ENCODE data around the gene TXNDC11.

TXNDC11 gene

GRCh38 chr16:11748404-11749254 lies 6.0 kb upstream of the TXNDC11 start:
- DNase-seq: no peak

GRCh38 chr16:11747949-11748403 lies 5.3 kb upstream of the TXNDC11 start:
- no peak for DNase-seq

- no peak for DNase-seq
These were observed 1.4 kb upstream of the TXNDC11 start for GRCh38 chr16:11744075-11744470.

- no peak for DNase-seq
These were observed 834 bp upstream of the TXNDC11 start for GRCh38 chr16:11743308-11744074.

- DNase-seq: no peak
These were observed 543 bp downstream of the TXNDC11 start for GRCh38 chr16:11742093-11742535.

GRCh38 chr16:11740567-11740966 lies 2.1 kb downstream of the TXNDC11 start:
- DNase-seq: no peak

- DNase-seq: no peak
These were observed 3.7 kb downstream of the TXNDC11 start for GRCh38 chr16:11738742-11739544.

GRCh38 chr16:11737713-11738112 lies 4.9 kb downstream of the TXNDC11 start:
- DNase-seq: no peak

- DNase-seq: no peak
These were observed 5.8 kb downstream of the TXNDC11 start for GRCh38 chr16:11736903-11737302.

GRCh38 chr16:11735787-11736186 lies 6.9 kb downstream of the TXNDC11 start:
- no peak for DNase-seq

GRCh38 chr16:11734653-11735043 lies 8.0 kb downstream of the TXNDC11 start:
- no peak for DNase-seq

GRCh38 chr16:11734025-11734652 lies 8.5 kb downstream of the TXNDC11 start:
- no peak for DNase-seq

GRCh38 chr16:11731222-11731621 lies 11.4 kb downstream of the TXNDC11 start:
- DNase-seq: no peak

GRCh38 chr16:11729787-11730186 lies 12.9 kb downstream of the TXNDC11 start:
- DNase-seq: no peak

- DNase-seq: no peak
These were observed 14.7 kb downstream of the TXNDC11 start for GRCh38 chr16:11727796-11728543.

GRCh38 chr16:11726008-11726407 lies 16.6 kb downstream of the TXNDC11 start:
- DNase-seq: no peak

GRCh38 chr16:11725457-11725856 lies 17.2 kb downstream of the TXNDC11 start:
- no peak for DNase-seq

GRCh38 chr16:11722468-11722808 lies 20.2 kb downstream of the TXNDC11 start:
- DNase-seq: no peak

GRCh38 chr16:11721781-11722467 lies 20.7 kb downstream of the TXNDC11 start:
- no peak for DNase-seq

- no peak for DNase-seq
These were observed 22.9 kb downstream of the TXNDC11 start for GRCh38 chr16:11719762-11720161.

- DNase-seq: no peak
These were observed 23.5 kb downstream of the TXNDC11 start for GRCh38 chr16:11719171-11719570.

Data from NCI-H1048 (cell line).